Body of pancreas (tissue), 4 donors: ENCODE data around the gene DGKD.

ENCODE experiments used
- CTCF ChIP-seq, 7 experiments: fragments of 450-650 bp in 4 of 7; fragments of 200-600 bp in 3 of 7; sonication (generic) in 3 of 7; IDR thresholded peaks; one replicate each; pipeline ENCODE4 v1.5.1; 2016 to 2019; ENCODE audit warnings: antibody characterized with exemption in 7 of 7
- POLR2A ChIP-seq, 3 donors: fragments of 450-650 bp; IDR thresholded peaks; one replicate each; pipeline ENCODE4 v1.6.1; 2016; ENCODE audit warnings: antibody characterized with exemption in 3 of 3, mild to moderate bottlenecking in 2 of 3

- TF ChIP-seq CTCF (IDR thresholded peaks at IDR 0.05) (no peak), POLR2A (IDR thresholded peaks at IDR 0.05) (no peak)
Observed at GRCh38 chr2:233354500-233354924, 218 bp downstream of the DGKD start.
